GM18519 (cell line): ENCODE measurements around the gene NEK2.
"Not testable (repeated sequence)": the region's sequence is repeated elsewhere in the genome, so short reads cannot be mapped to it uniquely, and the experiment has no call there.

ENCODE experiments used
- ATAC-seq: cut with Tn5 transposase; IDR thresholded peaks from one replicate; pipeline ENCODE4 v1.9.1; 2021; ENCODE audit warnings: mild to moderate bottlenecking, moderate library complexity; ENCODE audit not compliant: unreplicated experiment, low FRiP score

Gene NEK2

GRCh38 chr1:211695135-211695816, 19.9 kb upstream of the NEK2 start:
- ATAC-seq = peak; percentile 62

- ATAC-seq = not testable (repeated sequence)
These were observed 18.5 kb upstream of the NEK2 start for GRCh38 chr1:211693911-211694310.

- ATAC-seq = no peak
These were observed 13.0 kb upstream of the NEK2 start for GRCh38 chr1:211688421-211688820.

- no peak for ATAC-seq
These were observed 12.2 kb upstream of the NEK2 start for GRCh38 chr1:211687462-211688215.

GRCh38 chr1:211685823-211686222, 10.4 kb upstream of the NEK2 start:
- no peak for ATAC-seq

DNA sequence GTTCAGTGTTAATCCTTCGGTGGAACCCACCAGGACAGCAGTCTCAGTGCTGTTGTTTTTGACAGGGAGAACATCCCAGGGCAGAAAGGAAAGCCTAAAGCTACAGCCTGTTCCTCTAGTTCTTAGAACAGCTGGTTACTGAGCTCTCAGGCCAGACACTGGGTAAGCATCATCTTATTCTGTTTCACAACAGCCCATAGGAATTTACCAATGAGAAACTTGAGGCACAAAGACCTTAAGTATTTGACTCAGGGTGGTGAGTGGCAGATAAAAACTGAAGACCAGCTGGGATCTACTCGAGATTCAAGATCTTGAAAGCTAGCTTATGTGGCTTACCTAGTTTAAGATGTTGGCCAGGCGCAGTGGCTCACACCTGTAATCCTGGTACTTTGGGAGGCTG, 9.4 kb upstream of the NEK2 start:
- no peak for ATAC-seq

GRCh38 chr1:211684331-211684730, 8.9 kb upstream of the NEK2 start:
- ATAC-seq = no peak

- no peak for ATAC-seq
These were observed 8.2 kb upstream of the NEK2 start for GRCh38 chr1:211683396-211684297.

- ATAC-seq = not testable (repeated sequence)
These were observed 6.8 kb upstream of the NEK2 start for GRCh38 chr1:211682186-211682585.

DNA sequence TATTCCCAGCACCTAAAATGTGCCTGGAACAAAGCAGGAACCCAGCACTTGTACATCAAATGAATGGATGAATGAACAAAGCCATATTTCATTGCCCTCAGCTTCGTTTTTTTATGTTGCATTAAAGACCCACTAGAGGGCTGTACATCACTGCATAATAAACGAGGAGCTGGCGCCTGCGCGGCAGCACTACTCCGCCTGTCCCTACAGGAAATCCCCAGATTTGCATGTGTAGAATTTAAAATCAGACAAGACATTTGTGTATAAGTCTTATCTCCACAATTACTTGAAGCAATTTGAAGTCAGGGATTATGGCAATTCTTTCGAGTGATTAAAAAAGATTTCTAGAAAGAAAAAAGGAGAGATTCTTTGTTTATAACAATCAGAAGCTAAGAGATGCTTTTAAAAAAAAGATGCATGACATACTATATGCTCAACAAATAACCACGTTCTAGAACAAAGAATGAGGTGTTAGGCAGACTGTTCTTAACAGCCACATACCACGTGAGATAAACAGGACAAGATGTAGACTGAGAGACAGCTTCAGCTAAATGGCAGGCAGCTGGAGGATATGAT, 5.4 kb upstream of the NEK2 start:
- ATAC-seq = peak; percentile 66

DNA sequence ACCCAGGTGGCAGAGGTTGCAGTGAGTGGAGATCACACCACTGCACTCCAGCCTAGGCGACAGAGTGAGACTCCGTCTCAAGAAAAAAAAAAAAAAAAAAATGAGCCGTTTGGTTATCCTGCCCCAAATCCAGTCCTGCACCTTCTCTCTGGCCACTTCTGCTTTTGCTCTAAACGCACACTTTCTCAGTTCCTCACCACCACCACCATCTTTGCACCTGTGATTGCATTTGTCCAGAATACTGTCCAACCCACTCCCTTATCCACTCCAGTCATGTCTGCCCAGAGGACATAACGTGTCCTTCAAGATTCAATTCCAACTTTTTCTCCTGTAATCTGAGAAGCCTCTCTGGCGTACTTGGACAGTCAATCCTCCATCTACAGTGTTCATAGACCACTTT, 2.2 kb upstream of the NEK2 start:
- no peak for ATAC-seq

- no peak for ATAC-seq
These were observed 1.3 kb upstream of the NEK2 start for GRCh38 chr1:211676761-211677160.

GRCh38 chr1:211676106-211676583, 724 bp upstream of the NEK2 start:
- no peak for ATAC-seq

GRCh38 chr1:211667065-211667617, 8.3 kb downstream of the NEK2 start:
- no peak for ATAC-seq

DNA sequence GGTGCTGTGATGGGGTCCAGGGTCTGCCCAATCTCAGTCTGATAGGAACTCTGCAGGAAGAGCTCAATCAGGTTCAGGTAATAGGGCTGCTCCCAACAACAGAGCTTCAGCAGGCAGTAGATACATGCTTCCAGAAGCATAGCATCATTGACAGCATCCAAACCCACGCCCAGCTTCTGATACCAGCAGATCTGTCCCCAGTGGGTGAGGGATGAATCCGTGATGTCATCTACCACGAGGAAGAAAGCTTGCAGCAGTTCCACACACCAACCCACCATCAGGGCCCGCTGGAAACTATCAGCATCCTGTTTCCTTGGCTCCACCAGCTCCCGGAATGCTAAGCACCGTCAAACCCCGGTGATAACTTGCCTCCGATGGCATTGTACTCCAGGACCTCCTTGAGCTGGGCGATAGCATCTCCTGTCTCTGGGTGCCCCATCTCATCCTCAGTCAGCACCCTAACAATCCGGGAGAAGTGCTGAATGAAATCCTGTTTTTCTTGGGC, 14.7 kb downstream of the NEK2 start:
- ATAC-seq = no peak

DNA sequence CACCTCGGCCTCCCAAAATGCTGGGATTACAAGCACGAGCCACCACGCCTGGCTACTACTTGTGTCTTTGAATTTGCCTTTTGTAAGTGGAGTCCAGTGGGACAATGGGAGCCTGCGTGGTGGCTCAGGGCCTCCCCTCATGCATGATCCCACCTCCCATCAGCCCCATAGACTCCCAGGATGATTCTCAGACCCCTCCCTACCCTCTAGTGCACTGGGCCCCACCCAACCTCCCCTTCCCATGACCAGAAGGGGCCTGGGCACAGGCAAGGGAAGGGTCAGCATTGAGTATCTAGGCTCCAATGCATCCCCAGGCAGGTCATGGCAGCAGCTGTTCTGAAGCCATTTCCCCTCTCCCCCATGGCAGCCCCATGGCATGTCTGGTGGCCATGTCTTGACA, 18.7 kb downstream of the NEK2 start:
- no peak for ATAC-seq

DNA sequence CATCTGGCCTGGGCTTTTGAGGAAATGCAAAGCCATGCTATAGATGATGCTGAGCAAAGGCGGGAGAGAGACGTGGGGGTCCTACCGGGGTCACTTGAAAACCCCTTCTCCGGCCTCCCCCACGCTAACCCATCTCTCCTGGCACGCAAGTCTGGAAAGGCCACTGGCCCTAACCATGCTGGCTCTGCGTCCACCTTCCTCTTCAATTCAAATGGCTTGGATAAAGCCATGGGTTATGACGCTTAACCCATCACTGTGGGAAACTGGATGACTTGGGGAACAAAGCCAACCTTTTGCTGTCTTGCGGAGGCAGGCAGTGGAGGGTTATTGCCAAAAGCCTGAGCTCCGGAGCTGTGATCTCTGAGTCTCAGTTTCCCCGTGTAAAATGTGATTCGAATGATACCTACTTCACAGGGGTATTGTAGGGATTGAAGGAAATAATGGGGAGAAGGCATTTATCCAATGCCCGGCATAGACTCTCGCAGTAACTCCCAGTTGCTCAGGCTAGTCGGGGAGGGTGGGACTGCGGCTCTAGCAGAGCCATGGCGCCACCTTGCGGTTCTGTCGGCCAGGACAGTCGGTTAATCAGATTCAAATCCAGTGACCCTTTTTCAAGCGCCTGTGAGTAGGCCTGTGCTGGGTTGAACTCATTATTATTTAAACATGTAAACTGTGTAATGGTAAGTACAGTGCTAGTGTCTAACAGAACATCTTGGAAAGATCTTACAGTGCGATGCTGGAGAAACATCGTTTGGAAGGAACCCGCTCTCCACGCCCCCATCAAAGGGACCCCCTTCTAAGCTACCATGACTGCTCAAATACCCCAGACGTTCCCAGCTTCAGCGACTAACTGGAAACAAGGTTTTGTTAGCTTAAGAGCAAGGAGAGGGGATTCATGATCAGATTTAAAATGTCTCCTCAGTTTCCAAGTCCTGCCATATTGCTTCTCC, 20.3 kb downstream of the NEK2 start:
- ATAC-seq = peak; percentile 73

- no peak for ATAC-seq
These were observed 21.4 kb downstream of the NEK2 start for GRCh38 chr1:211653959-211654496.

DNA sequence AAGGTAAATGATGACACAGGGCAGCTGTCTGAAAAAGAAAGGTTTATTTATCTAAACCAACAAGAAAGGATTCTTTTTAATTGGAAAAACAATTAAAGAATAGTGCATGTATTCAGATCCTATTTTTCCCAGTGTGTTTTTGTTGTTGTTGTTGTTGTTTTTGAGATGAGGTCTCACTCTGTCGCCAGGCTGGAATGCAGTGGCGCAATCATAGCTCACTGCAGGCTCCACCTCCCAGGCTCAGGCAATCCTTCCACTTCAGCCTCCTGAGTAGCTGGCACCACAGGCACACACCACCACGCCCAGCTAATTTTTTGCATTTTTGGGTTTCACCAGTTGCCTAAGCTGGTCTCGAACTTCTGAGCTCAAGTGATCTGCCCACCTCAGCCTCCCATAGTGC, 22.1 kb downstream of the NEK2 start:
- ATAC-seq = no peak
